SK-N-SH (cell line): ENCODE data around the gene TSC22D2.

Experiments
- EP300 ChIP-seq, 2 experiments: IDR thresholded peaks; 2 replicates each; pipeline versions ENCODE4 v1.4.0 to v1.6.1; 2012; ENCODE audit warnings: borderline replicate concordance in 1 of 2, low read depth in 1 of 2, low read length in 1 of 2
- RFX5 ChIP-seq: IDR thresholded peaks from 2 replicates; pipeline ENCODE4 v1.6.1; 2012; ENCODE audit warnings: mild to moderate bottlenecking, improper control_type of control experiment, low read length
- TF ChIP-seq, protein P1 (sequence below): fragments of 200-600 bp; sonication (generic); IDR thresholded peaks from 2 replicates; pipeline ENCODE4 v1.6.1; 2017; ENCODE audit warnings: antibody characterized with exemption, mild to moderate bottlenecking, moderate library complexity
- TF ChIP-seq, protein P2 (sequence below): fragments of 150-350 bp; IDR thresholded peaks from 2 replicates; pipeline ENCODE4 v1.6.1; 2017; ENCODE audit warnings: antibody characterized with exemption, low read length, low read depth, borderline replicate concordance
- TF ChIP-seq, protein P3 (sequence below): IDR thresholded peaks from 2 replicates; pipeline ENCODE4 v1.4.0; 2012; ENCODE audit warnings: low read depth
- TF ChIP-seq, protein P4 (sequence below): IDR thresholded peaks from 2 replicates; pipeline ENCODE4 v1.4.0; 2012; ENCODE audit warnings: low read depth, borderline replicate concordance

DNA sequence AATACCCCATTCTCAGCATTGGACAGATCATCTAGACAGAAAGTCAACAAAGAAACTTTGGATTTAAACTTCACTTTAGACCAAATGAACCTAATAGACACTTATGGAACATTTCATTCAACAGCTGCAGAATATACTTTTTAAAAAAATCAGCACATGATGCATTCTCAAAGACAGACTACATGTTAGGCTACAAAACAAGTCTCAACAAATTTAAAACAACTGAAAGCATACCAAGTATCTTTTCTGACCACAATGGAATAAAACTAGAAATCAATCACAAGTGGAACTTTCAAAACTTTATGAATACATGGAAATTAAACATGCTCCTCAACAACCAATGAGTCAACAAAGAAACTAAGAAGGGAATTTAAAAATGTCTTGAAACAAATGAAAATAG is 100.3 kb downstream of the TSC22D2 start:
- TF ChIP-seq, protein P1, sequence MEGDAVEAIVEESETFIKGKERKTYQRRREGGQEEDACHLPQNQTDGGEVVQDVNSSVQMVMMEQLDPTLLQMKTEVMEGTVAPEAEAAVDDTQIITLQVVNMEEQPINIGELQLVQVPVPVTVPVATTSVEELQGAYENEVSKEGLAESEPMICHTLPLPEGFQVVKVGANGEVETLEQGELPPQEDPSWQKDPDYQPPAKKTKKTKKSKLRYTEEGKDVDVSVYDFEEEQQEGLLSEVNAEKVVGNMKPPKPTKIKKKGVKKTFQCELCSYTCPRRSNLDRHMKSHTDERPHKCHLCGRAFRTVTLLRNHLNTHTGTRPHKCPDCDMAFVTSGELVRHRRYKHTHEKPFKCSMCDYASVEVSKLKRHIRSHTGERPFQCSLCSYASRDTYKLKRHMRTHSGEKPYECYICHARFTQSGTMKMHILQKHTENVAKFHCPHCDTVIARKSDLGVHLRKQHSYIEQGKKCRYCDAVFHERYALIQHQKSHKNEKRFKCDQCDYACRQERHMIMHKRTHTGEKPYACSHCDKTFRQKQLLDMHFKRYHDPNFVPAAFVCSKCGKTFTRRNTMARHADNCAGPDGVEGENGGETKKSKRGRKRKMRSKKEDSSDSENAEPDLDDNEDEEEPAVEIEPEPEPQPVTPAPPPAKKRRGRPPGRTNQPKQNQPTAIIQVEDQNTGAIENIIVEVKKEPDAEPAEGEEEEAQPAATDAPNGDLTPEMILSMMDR: no peak
- TF ChIP-seq, protein P2, sequence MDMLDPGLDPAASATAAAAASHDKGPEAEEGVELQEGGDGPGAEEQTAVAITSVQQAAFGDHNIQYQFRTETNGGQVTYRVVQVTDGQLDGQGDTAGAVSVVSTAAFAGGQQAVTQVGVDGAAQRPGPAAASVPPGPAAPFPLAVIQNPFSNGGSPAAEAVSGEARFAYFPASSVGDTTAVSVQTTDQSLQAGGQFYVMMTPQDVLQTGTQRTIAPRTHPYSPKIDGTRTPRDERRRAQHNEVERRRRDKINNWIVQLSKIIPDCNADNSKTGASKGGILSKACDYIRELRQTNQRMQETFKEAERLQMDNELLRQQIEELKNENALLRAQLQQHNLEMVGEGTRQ: no peak
- TF ChIP-seq EP300 (IDR thresholded peaks at IDR 0.05; ENCODE audit: borderline replicate concordance in 1 of 2, low read depth in 1 of 2, low read length in 1 of 2) (no peak), RFX5 (no peak)
- TF ChIP-seq, protein P3, sequence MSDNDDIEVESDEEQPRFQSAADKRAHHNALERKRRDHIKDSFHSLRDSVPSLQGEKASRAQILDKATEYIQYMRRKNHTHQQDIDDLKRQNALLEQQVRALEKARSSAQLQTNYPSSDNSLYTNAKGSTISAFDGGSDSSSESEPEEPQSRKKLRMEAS: no peak
- TF ChIP-seq, protein P4, sequence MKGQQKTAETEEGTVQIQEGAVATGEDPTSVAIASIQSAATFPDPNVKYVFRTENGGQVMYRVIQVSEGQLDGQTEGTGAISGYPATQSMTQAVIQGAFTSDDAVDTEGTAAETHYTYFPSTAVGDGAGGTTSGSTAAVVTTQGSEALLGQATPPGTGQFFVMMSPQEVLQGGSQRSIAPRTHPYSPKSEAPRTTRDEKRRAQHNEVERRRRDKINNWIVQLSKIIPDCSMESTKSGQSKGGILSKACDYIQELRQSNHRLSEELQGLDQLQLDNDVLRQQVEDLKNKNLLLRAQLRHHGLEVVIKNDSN: no peak
